Measurements from ENCODE around the gene FLII. TPM values are rescaled to one million over a fixed set of nuclear protein-coding genes. Genes with fewer than 3 reads are reported as not detected.
A peak's percentile ranks its signal among the peaks of the same experiment; 100 is the strongest.
"Not testable (repeated sequence)": the region's sequence is repeated elsewhere in the genome, so short reads cannot be mapped to it uniquely, and the experiment has no call there.

FLII gene
- total RNA-seq, 1 donor from 2014 or later, result 327 TPM

GRCh38 chr17:18224053-18224386 is 34.5 kb downstream of the FLII start:
- Histone ChIP-seq H3K36me3 (no peaks in the 10 kb centered on the region), H3K4me1 (peaks cover 16% of the 10 kb centered on the region), H3K27me3 (ENCODE audit: low read depth) (no peaks in the 10 kb centered on the region), H3K4me3 (no peak overlapping the region), H3K27ac (no peak overlapping the region), H3K9me3 (no peaks in the 10 kb centered on the region)
- no peak for ATAC-seq
- no peak for DNase-seq
- TF ChIP-seq CTCF (IDR thresholded peaks at IDR 0.05), result no peak
- intact Hi-C loops (cut with DNase I), result no loop called here

- no peak for DNase-seq
- H3K4me1 ChIP-seq, result peaks cover 8% of the 10 kb centered on the region
- H3K9me3 ChIP-seq, result no peaks in the 10 kb centered on the region
- intact Hi-C loops (cut with DNase I), result no loop called here
- no peak overlapping the region for H3K4me3 ChIP-seq
- no peaks in the 10 kb centered on the region for H3K36me3 ChIP-seq
- H3K27me3 ChIP-seq (ENCODE audit: low read depth), result no peaks in the 10 kb centered on the region
- no peak for TF ChIP-seq CTCF (IDR thresholded peaks at IDR 0.05)
- no peak overlapping the region for H3K27ac ChIP-seq
- peak in 1 of 2 donors; percentile 25 for ATAC-seq
Observed at GRCh38 chr17:18218756-18219415, 39.7 kb downstream of the FLII start.

GRCh38 chr17:18217412-18218015 is 41.0 kb downstream of the FLII start:
- ATAC-seq (peak; percentile 91 to 93), DNase-seq (peak; percentile 82)
- H3K27me3 ChIP-seq (ENCODE audit: low read depth), result no peaks in the 10 kb centered on the region
- H3K36me3 ChIP-seq, result no peaks in the 10 kb centered on the region
- intact Hi-C loops (cut with DNase I), result no loop called here
- H3K27ac ChIP-seq, result no peak overlapping the region
- TF ChIP-seq CTCF (IDR thresholded peaks at IDR 0.05), result peak; percentile 94
- H3K4me1 ChIP-seq, result peaks cover 8% of the 10 kb centered on the region
- H3K9me3 ChIP-seq, result no peaks in the 10 kb centered on the region
- no peak overlapping the region for H3K4me3 ChIP-seq

- H3K27me3 ChIP-seq (ENCODE audit: low read depth); H3K36me3 ChIP-seq; H3K4me1 ChIP-seq; H3K27ac ChIP-seq; H3K9me3 ChIP-seq; DNase-seq; intact Hi-C loops (cut with DNase I); ATAC-seq; H3K4me3 ChIP-seq: not testable (repeated sequence)
Observed at GRCh38 chr17:18216906-18217305, 41.6 kb downstream of the FLII start.

GRCh38 chr17:18213666-18214270 is 44.8 kb downstream of the FLII start:
- H3K36me3 ChIP-seq, result peaks cover 23% of the 10 kb centered on the region
- no peak overlapping the region for H3K27ac ChIP-seq

More at GRCh38 chr17:18213666-18214270, 44.8 kb downstream of the FLII start:
- intact Hi-C loops (cut with DNase I), result no loop called here
- no peak for DNase-seq
- no peak for ATAC-seq
- no peaks in the 10 kb centered on the region for H3K9me3 ChIP-seq
- no peaks in the 10 kb centered on the region for H3K27me3 ChIP-seq (ENCODE audit: low read depth)
- H3K4me3 ChIP-seq, result no peak overlapping the region
- peaks cover 2% of the 10 kb centered on the region for H3K4me1 ChIP-seq
- TF ChIP-seq CTCF (IDR thresholded peaks at IDR 0.05), result no peak
